Upper lobe of right lung (tissue), 1 donor: Measurements from ENCODE around the gene SMIM36. TPM values are rescaled to one million over a fixed set of nuclear protein-coding genes. Genes with fewer than 3 reads are reported as not detected.
"Not testable (repeated sequence)": the region's sequence is repeated elsewhere in the genome, so short reads cannot be mapped to it uniquely, and the experiment has no call there.

Experiments used
- ATAC-seq: fragments of 200-7000 bp; cut with Tn5 transposase; one replicate; pipeline ENCODE4 v1.9.1; 2020; ENCODE audit warnings: mild to moderate bottlenecking, moderate library complexity
- DNase-seq: peaks from one replicate; pipeline ENCODE4 v3.0.0-alpha.2; 2020
- H3K27ac ChIP-seq: fragments of 200-600 bp; one replicate; pipeline ENCODE4 v1.8.0; 2022
- H3K27me3 ChIP-seq: fragments of 200-600 bp; one replicate; pipeline ENCODE4 v1.8.0; 2022; ENCODE audit warnings: mild to moderate bottlenecking
- H3K36me3 ChIP-seq: fragments of 200-600 bp; one replicate; pipeline ENCODE4 v1.8.0; 2022
- H3K4me1 ChIP-seq: fragments of 200-600 bp; one replicate; pipeline ENCODE4 v1.8.0; 2022
- H3K4me3 ChIP-seq: fragments of 200-600 bp; one replicate; pipeline ENCODE4 v1.8.0; 2022; ENCODE audit warnings: mild to moderate bottlenecking
- H3K9me3 ChIP-seq: fragments of 200-600 bp; one replicate; pipeline ENCODE4 v1.8.0; 2022
- CTCF ChIP-seq: fragments of 200-600 bp; IDR thresholded peaks from one replicate; pipeline ENCODE4 v1.8.0; 2022; ENCODE audit warnings: antibody characterized with exemption
- intact Hi-C: fragments of 100-400 bp; cut with DNase I; formaldehyde crosslinking; loops from one replicate; pipeline ENCODE4 v1.11.0; 2022
- total RNA-seq: library from RNA; stranded (reverse); fragmentation: NEBNext Ultra II Directional; extraction: Animal tissue kit (Norgen Biotek cat#: 25700); gene quantifications from one replicate; pipeline ENCODE4 v1.2.1, GENCODE V29; 2021
- donor health status: DM: no; HTN: yes; CAD: no; lungs with severe emphysema.

Gene SMIM36
- total RNA-seq, 1 donor from 2014 or later = not detected

GRCh38 chr17:55521186-55521585, 9.9 kb upstream of the SMIM36 start:
- intact Hi-C loops = loop anchor here (10.0 kb wide), 2 partner anchors 194 to 254 kb away; no protein-coding TSS in a partner anchor

GRCh38 chr17:55520402-55520801, 9.2 kb upstream of the SMIM36 start:
- intact Hi-C loops = loop anchor here (10.0 kb wide), 2 partner anchors 194 to 254 kb away; no protein-coding TSS in a partner anchor
- TF ChIP-seq CTCF = no peak

More at GRCh38 chr17:55521186-55521585, 9.9 kb upstream of the SMIM36 start:
- peak; percentile 61 for ATAC-seq
- Histone ChIP-seq H3K27ac (no peak overlapping the region), H3K36me3 (no peaks in the 10 kb centered on the region), H3K4me1 (no peaks in the 10 kb centered on the region), H3K27me3 (no peaks in the 10 kb centered on the region), H3K9me3 (no peaks in the 10 kb centered on the region), H3K4me3 (no peak overlapping the region)
- DNase-seq = no peak
- TF ChIP-seq CTCF = no peak

GRCh38 chr17:55518510-55518909, 7.3 kb upstream of the SMIM36 start:
- ATAC-seq = no peak
- Histone ChIP-seq H3K27ac (no peak overlapping the region), H3K9me3 (no peaks in the 10 kb centered on the region), H3K4me3 (no peak overlapping the region), H3K27me3 (no peaks in the 10 kb centered on the region), H3K4me1 (no peaks in the 10 kb centered on the region), H3K36me3 (no peaks in the 10 kb centered on the region)
- no peak for TF ChIP-seq CTCF
- DNase-seq = no peak
- intact Hi-C loops = no loop called here

More at GRCh38 chr17:55520402-55520801, 9.2 kb upstream of the SMIM36 start:
- no peaks in the 10 kb centered on the region for H3K36me3 ChIP-seq
- ATAC-seq (no peak), DNase-seq (no peak)
- no peak overlapping the region for H3K4me3 ChIP-seq
- no peaks in the 10 kb centered on the region for H3K9me3 ChIP-seq
- H3K27me3 ChIP-seq = no peaks in the 10 kb centered on the region
- H3K27ac ChIP-seq = no peak overlapping the region
- H3K4me1 ChIP-seq = no peaks in the 10 kb centered on the region

- Histone ChIP-seq H3K27me3 (no peaks in the 10 kb centered on the region), H3K9me3 (no peaks in the 10 kb centered on the region), H3K4me3 (no peak overlapping the region), H3K27ac (no peak overlapping the region), H3K36me3 (no peaks in the 10 kb centered on the region), H3K4me1 (no peaks in the 10 kb centered on the region)
- intact Hi-C loops = no loop called here
- peak; percentile 86 for ATAC-seq
- TF ChIP-seq CTCF = peak; percentile 97
- DNase-seq = no peak
These were observed 2.8 kb upstream of the SMIM36 start for GRCh38 chr17:55513885-55514590.

- H3K27ac ChIP-seq, ATAC-seq, H3K27me3 ChIP-seq, DNase-seq, H3K36me3 ChIP-seq, H3K4me1 ChIP-seq, H3K9me3 ChIP-seq, H3K4me3 ChIP-seq, intact Hi-C loops: not testable (repeated sequence)
These were observed 3.6 kb downstream of the SMIM36 start for GRCh38 chr17:55507669-55508068.

GRCh38 chr17:55501626-55502025, 9.6 kb downstream of the SMIM36 start:
- ATAC-seq, H3K4me1 ChIP-seq, H3K27me3 ChIP-seq, DNase-seq, H3K36me3 ChIP-seq, H3K9me3 ChIP-seq, H3K4me3 ChIP-seq, H3K27ac ChIP-seq, intact Hi-C loops: not testable (repeated sequence)
